Kidney (tissue), 14 donors: ENCODE data around the gene LAMA5. TPM values are rescaled to one million over a fixed set of nuclear protein-coding genes. Genes with fewer than 3 reads are reported as not detected.

Source experiments
- DNase-seq, 5 donors: peaks; one replicate each; pipeline ENCODE4 v3.0.0-alpha.2; 2013 to 2020
- FAIRE-seq: peaks from 2 replicates; lab custom pipeline; 2012; peaks lifted over from hg19 to GRCh38; lab: Jason Lieb, UNC
- H3K27ac ChIP-seq, 2 donors: one replicate each; pipeline ENCODE4 v1.7.0; 2013; ENCODE audit warnings: low read depth in 2 of 2, low read length in 2 of 2, inconsistent platforms in 1 of 2
- H3K27me3 ChIP-seq: one replicate; pipeline ENCODE4 v1.7.1; 2013; ENCODE audit warnings: low read length, inconsistent platforms; ENCODE audit not compliant: control insufficient read depth, insufficient read depth
- H3K36me3 ChIP-seq, 3 donors: one replicate each; pipeline versions ENCODE4 v1.7.0 to v1.7.1; 2013; ENCODE audit warnings: low read length in 3 of 3, control low read depth in 1 of 3, inconsistent platforms in 1 of 3; ENCODE audit not compliant: insufficient read depth in 3 of 3, control insufficient read depth in 2 of 3
- H3K4me1 ChIP-seq, 3 donors: one replicate each; pipeline versions ENCODE4 v1.7.0 to v1.7.1; 2013; ENCODE audit warnings: low read length in 3 of 3, inconsistent platforms in 1 of 3, low read depth in 1 of 3; ENCODE audit not compliant: control insufficient read depth in 2 of 3, insufficient read depth in 2 of 3
- H3K4me3 ChIP-seq, 3 donors: one replicate each; pipeline versions ENCODE4 v1.7.0 to v1.8.1; 2013; ENCODE audit warnings: low read length in 3 of 3, control low read depth in 1 of 3, inconsistent platforms in 1 of 3
- H3K9ac ChIP-seq, 3 donors: one replicate each; pipeline versions ENCODE4 v1.7.0 to v1.7.1; 2013; ENCODE audit warnings: low read length in 3 of 3, control low read depth in 1 of 3, inconsistent platforms in 1 of 3
- H3K9me3 ChIP-seq, 3 donors: one replicate each; pipeline versions ENCODE4 v1.7.0 to v1.7.1; 2013; ENCODE audit warnings: low read length in 3 of 3, control low read depth in 1 of 3, inconsistent platforms in 1 of 3; ENCODE audit not compliant: control insufficient read depth in 2 of 3, insufficient read depth in 1 of 3
- intact Hi-C: fragments of 100-400 bp; cut with DNase I; formaldehyde crosslinking; loops from one replicate; pipeline ENCODE4 v1.11.1; 2022
- polyA plus RNA-seq: library from polyadenylated mRNA; stranded (reverse); fragments of 350-450 nt; fragmentation: Illumina TruSeq; extraction: RNeasy Lipid Tissue Mini Kit (QIAGEN cat#74804); gene quantifications from one replicate; pipeline ENCODE4 v1.2.3, GENCODE V29; 2014; ENCODE audit warnings: low read depth, low replicate concordance; ENCODE audit not compliant: insufficient read depth
- total RNA-seq: library from RNA; stranded (reverse); fragmentation: NEBNext Ultra II Directional; extraction: Animal tissue kit (Norgen Biotek cat#: 25700); gene quantifications from one replicate; pipeline ENCODE4 v1.2.1, GENCODE V29; 2021
- TF ChIP-seq, protein P1 (sequence below): IDR thresholded peaks from 3 replicates; pipeline ENCODE4 v1.5.1; 2012; ENCODE audit warnings: mild to moderate bottlenecking, moderate library complexity, borderline replicate concordance; ENCODE audit not compliant: insufficient read depth; ENCODE audit errors: extremely low read depth
- donor health status: control.
- donor health status: control.
- donor health status: control.
- donor health status: control.
- donor health status: control.
- donor health status: DM: yes; HTN: yes; CAD: no.
- donor health status: Normal renal cell carcinoma (clear cell type).

LAMA5 gene
- total and polyA plus RNA-seq, 2 donors from 2014 or later: 94.0 to 342 TPM

- no peaks in the 10 kb centered on the region for H3K27me3 ChIP-seq
- intact Hi-C loops: no loop called here
- no peaks in the 10 kb centered on the region for H3K36me3 ChIP-seq
- DNase-seq (peak in 1 of 5 donors; percentile 64), FAIRE-seq (no peak)
- no peak overlapping the region for H3K4me3 ChIP-seq
- no peak overlapping the region for H3K27ac ChIP-seq
- TF ChIP-seq, protein P1, sequence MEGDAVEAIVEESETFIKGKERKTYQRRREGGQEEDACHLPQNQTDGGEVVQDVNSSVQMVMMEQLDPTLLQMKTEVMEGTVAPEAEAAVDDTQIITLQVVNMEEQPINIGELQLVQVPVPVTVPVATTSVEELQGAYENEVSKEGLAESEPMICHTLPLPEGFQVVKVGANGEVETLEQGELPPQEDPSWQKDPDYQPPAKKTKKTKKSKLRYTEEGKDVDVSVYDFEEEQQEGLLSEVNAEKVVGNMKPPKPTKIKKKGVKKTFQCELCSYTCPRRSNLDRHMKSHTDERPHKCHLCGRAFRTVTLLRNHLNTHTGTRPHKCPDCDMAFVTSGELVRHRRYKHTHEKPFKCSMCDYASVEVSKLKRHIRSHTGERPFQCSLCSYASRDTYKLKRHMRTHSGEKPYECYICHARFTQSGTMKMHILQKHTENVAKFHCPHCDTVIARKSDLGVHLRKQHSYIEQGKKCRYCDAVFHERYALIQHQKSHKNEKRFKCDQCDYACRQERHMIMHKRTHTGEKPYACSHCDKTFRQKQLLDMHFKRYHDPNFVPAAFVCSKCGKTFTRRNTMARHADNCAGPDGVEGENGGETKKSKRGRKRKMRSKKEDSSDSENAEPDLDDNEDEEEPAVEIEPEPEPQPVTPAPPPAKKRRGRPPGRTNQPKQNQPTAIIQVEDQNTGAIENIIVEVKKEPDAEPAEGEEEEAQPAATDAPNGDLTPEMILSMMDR: no peak
- H3K4me1 ChIP-seq: peaks cover 0 to 39% (median 30%) of the 10 kb centered on the region in 3 donors
- H3K9me3 ChIP-seq: no peaks in the 10 kb centered on the region
- H3K9ac ChIP-seq: no peak overlapping the region
Measured at GRCh38 chr20:62372042-62372993, 5.2 kb upstream of the LAMA5 start.

DNA sequence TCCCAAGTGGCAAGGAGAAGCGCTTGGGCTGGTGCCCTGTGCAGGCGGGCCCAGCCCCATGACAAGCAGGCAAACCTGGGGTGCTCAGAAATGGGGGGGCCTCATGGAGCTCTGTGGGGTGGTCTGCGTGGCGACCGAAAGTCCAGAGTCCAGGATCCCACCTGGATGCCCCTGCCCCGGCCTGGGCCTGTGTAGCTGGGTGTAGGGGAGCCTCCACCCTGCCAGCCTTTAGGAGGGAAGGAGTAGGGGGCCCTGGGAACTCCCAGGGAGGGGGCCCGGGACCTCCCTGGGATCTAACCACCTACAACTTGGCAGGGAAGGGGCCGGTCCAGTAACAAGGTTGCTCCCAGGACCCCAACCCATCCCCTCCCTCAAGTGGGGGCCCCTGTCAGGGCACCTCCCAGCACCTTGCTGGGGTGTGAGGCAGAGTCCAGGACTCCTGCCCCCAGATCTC, 4.5 kb upstream of the LAMA5 start:
- intact Hi-C loops: no loop called here
- Histone ChIP-seq H3K36me3 (no peaks in the 10 kb centered on the region), H3K27ac (no peak overlapping the region), H3K9me3 (no peaks in the 10 kb centered on the region), H3K4me3 (no peak overlapping the region), H3K9ac (no peak overlapping the region), H3K4me1 (peaks cover 0 to 38% (median 24%) of the 10 kb centered on the region in 3 donors), H3K27me3 (no peaks in the 10 kb centered on the region)
- TF ChIP-seq, protein P1: no peak
- FAIRE-seq: no peak
- no peak for DNase-seq

DNA sequence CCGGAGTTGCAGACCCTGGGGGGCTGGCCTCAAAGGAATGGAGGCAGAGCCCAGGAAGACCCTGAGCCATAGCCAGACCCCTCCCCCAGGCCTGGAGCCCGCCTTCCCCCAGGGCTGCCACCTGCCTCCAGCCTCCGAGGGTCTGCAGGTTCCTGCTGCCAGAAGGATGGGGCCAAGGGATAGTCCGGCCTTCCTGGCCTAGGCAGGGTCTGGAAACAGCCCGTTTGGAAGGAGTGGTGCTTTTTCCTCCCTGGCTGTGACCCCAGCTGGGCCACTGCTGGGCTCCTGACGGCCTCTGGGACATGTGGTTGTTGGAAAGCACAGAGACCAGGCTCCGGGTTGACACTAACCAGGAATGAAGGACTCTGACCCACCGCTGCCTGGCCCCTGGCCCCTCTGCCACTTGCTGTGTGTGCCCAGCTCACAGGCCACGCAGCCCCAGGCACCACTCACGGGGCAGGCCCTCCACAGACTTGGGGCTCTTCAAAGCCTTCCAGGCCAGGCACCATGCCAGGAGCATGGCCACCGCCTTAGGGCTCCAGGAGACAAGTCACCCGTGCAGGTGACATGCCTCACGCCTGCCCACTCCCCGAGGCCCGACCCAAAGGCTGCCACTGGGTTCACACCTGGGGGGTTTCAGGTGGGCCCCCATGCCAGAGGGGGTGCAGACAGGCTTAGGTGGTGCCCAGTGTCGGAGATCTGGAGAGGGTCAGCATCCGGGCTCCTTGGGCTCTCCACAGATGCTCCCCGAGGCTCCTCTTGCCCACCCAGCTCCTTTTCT, 3.9 kb upstream of the LAMA5 start:
- H3K4me3 ChIP-seq: no peak overlapping the region
- intact Hi-C loops: no loop called here
- peaks cover 0 to 39% (median 20%) of the 10 kb centered on the region in 3 donors for H3K4me1 ChIP-seq
- TF ChIP-seq, protein P1: no peak
- no peaks in the 10 kb centered on the region for H3K36me3 ChIP-seq
- DNase-seq (peak in 1 of 5 donors; percentile 63), FAIRE-seq (no peak)
- H3K27ac ChIP-seq: peak overlapping the region in 1 of 2 donors; percentile 67
- H3K9me3 ChIP-seq: no peaks in the 10 kb centered on the region
- no peak overlapping the region for H3K9ac ChIP-seq
- no peaks in the 10 kb centered on the region for H3K27me3 ChIP-seq
